ENCODE data around the gene GIT2.

GIT2 gene

GRCh38 chr12:109912855-109913321 is 83.3 kb downstream of the GIT2 start:
- no peak for DNase-seq
- H3K36me3 Mint-ChIP-seq (ENCODE audit: low read depth), result peaks cover 71% of the 10 kb centered on the region
- H3K9me3 Mint-ChIP-seq, result no peaks in the 10 kb centered on the region
- no peak overlapping the region for H3K4me3 Mint-ChIP-seq
- H3K27ac Mint-ChIP-seq, result peak overlapping the region; percentile 65
- H3K27me3 Mint-ChIP-seq (ENCODE audit: low read depth, poor library complexity), result no peaks in the 10 kb centered on the region
- H3K4me1 Mint-ChIP-seq, result peaks cover 4% of the 10 kb centered on the region
- no peak for TF ChIP-seq CTCF (IDR thresholded peaks at IDR 0.05)

GRCh38 chr12:109910969-109911348 is 85.2 kb downstream of the GIT2 start:
- peaks cover 70% of the 10 kb centered on the region for H3K36me3 Mint-ChIP-seq (ENCODE audit: low read depth)
- peaks cover 4% of the 10 kb centered on the region for H3K4me1 Mint-ChIP-seq
- no peaks in the 10 kb centered on the region for H3K27me3 Mint-ChIP-seq (ENCODE audit: low read depth, poor library complexity)
- TF ChIP-seq CTCF (IDR thresholded peaks at IDR 0.05), result peak; percentile 23
- DNase-seq, result peak; percentile 34
- no peak overlapping the region for H3K27ac Mint-ChIP-seq
- H3K4me3 Mint-ChIP-seq, result no peak overlapping the region
- no peaks in the 10 kb centered on the region for H3K9me3 Mint-ChIP-seq

- H3K27ac Mint-ChIP-seq, result no peak overlapping the region
- H3K4me3 Mint-ChIP-seq, result no peak overlapping the region
- peaks cover under 1% of the 10 kb centered on the region for H3K4me1 Mint-ChIP-seq
- H3K36me3 Mint-ChIP-seq (ENCODE audit: low read depth), result peaks cover 70% of the 10 kb centered on the region
- no peak for DNase-seq
- H3K9me3 Mint-ChIP-seq, result no peaks in the 10 kb centered on the region
- TF ChIP-seq CTCF (IDR thresholded peaks at IDR 0.05), result no peak
- H3K27me3 Mint-ChIP-seq (ENCODE audit: low read depth, poor library complexity), result no peaks in the 10 kb centered on the region
Measured at GRCh38 chr12:109910254-109910968, 85.8 kb downstream of the GIT2 start.

GRCh38 chr12:109905301-109905700 is 90.9 kb downstream of the GIT2 start:
- Mint-ChIP-seq H3K36me3 (ENCODE audit: low read depth) (peaks cover 56% of the 10 kb centered on the region), H3K27ac (peak overlapping the region; percentile 80)
- TF ChIP-seq CTCF (IDR thresholded peaks at IDR 0.05), result no peak

GRCh38 chr12:109902891-109903418 is 93.2 kb downstream of the GIT2 start:
- H3K27me3 Mint-ChIP-seq (ENCODE audit: low read depth, poor library complexity), result peaks cover 10% of the 10 kb centered on the region
- H3K27ac Mint-ChIP-seq, result peak overlapping the region; percentile 92
- peaks cover 49% of the 10 kb centered on the region for H3K4me1 Mint-ChIP-seq
- DNase-seq, result peak; percentile 27
- peaks cover 42% of the 10 kb centered on the region for H3K36me3 Mint-ChIP-seq (ENCODE audit: low read depth)
- TF ChIP-seq CTCF (IDR thresholded peaks at IDR 0.05), result no peak
- H3K9me3 Mint-ChIP-seq, result no peaks in the 10 kb centered on the region
- H3K4me3 Mint-ChIP-seq, result peak overlapping the region; percentile 52

More at GRCh38 chr12:109905301-109905700, 90.9 kb downstream of the GIT2 start:
- H3K9me3 Mint-ChIP-seq, result no peaks in the 10 kb centered on the region
- DNase-seq, result no peak
- H3K4me3 Mint-ChIP-seq, result no peak overlapping the region
- H3K4me1 Mint-ChIP-seq, result peaks cover 42% of the 10 kb centered on the region
- peaks cover 7% of the 10 kb centered on the region for H3K27me3 Mint-ChIP-seq (ENCODE audit: low read depth, poor library complexity)

All from nephron progenitor cell (in vitro differentiated cells).